ENCODE data around the gene NRP2. TPM values are rescaled to one million over a fixed set of nuclear protein-coding genes. Genes with fewer than 3 reads are reported as not detected.

NRP2 gene
- total and polyA plus RNA-seq, 2 donors (not counting 1 experiment from before 2014, with no cell fraction given), result 1.8 to 6.8 TPM

GRCh38 chr2:205682971-205683501, 735 bp downstream of the NRP2 start:
- intact Hi-C loops (cut with micrococcal nuclease), result loop anchor here (1.0 to 5.0 kb wide), 4 partner anchors 24 to 264 kb away; no protein-coding TSS in a partner anchor
- Histone ChIP-seq H3K9ac (ENCODE audit: low read length) (peak overlapping the region; percentile 78), H3K4me1 (ENCODE audit: control insufficient read depth in 2 of 2, insufficient read depth in 2 of 2, low read length in 2 of 2) (peaks cover 44 to 51% of the 10 kb centered on the region in 2 donors)

More at GRCh38 chr2:205682971-205683501, 735 bp downstream of the NRP2 start:
- Histone ChIP-seq H3K4me3 (ENCODE audit: control extremely low read depth in 1 of 5, extremely low read depth in 1 of 5, insufficient read depth in 1 of 5, low read depth in 2 of 5, low read length in 4 of 5) (peak overlapping the region in 4 of 5 experiments; percentile 63 to 82 (median 64)), H3K27ac (ENCODE audit: low read length in 2 of 2) (no peak overlapping the region), H3K4me2 (replicated peaks; ENCODE audit: low read depth, low read length, poor library complexity, severe bottlenecking) (peak overlapping the region; percentile 94), H4K20me1 (ENCODE audit: control insufficient read depth, insufficient read depth, low read length, poor library complexity, severe bottlenecking) (no peaks in the 10 kb centered on the region), H3K27me3 (replicated peaks in 1 of 4; ENCODE audit: control extremely low read depth in 1 of 4, control insufficient read depth in 3 of 4, insufficient read depth in 4 of 4, low read length in 3 of 4) (peaks cover 0 to 54% (median 24%) of the 10 kb centered on the region in 4 experiments), H3K9me3 (ENCODE audit: control extremely low read depth in 1 of 3, control insufficient read depth in 2 of 3, insufficient read depth in 1 of 3, low read length in 2 of 3) (peaks cover 0 to 11% (median 0%) of the 10 kb centered on the region in 3 donors), H2AFZ (ENCODE audit: insufficient read depth, low read depth, low read length, poor library complexity, severe bottlenecking) (peak overlapping the region; percentile 89), H3K36me3 (replicated peaks in 1 of 2; ENCODE audit: control extremely low read depth in 1 of 2, control insufficient read depth in 1 of 2, extremely low read depth in 1 of 2, insufficient read depth in 2 of 2, low read length in 1 of 2) (no peaks in the 10 kb centered on the region), H3K79me2 (ENCODE audit: control insufficient read depth, insufficient read depth, low read length) (no peaks in the 10 kb centered on the region)
- TF ChIP-seq EZH2 (IDR thresholded peaks at IDR 0.05; ENCODE audit: borderline replicate concordance, insufficient read depth, low read depth, low read length, poor library complexity, severe bottlenecking) (no peak), CTCF (IDR thresholded peaks at IDR 0.05) (no peak)
- Mint-ChIP-seq H3K27me3 (peaks cover 44% of the 10 kb centered on the region), H3K4me3 (peak overlapping the region; percentile 96), H3K4me1 (peaks cover 55% of the 10 kb centered on the region), H3K9me3 (ENCODE audit: insufficient read depth) (no peaks in the 10 kb centered on the region), H3K27ac (peak overlapping the region; percentile 26)
- ChIA-PET POLR2A (interaction anchor here (2.3 kb wide), 1 partner anchor 24 kb away, joined by 15 read pairs; no protein-coding TSS in a partner anchor), CTCF (interaction anchor here (1.5 to 6.8 kb wide), 3 partner anchors 11 to 23 kb away, joined by 4 to 54 read pairs (median 5); no protein-coding TSS in a partner anchor)
- WGBS (ENCODE audit: insufficient coverage), result 27% methylated on average over 7 of the region's 10 CpGs
- ATAC-seq (ENCODE audit: low read depth) (no peak), DNase-seq (peak; percentile 22)

Measured in B cell (primary cell).